ENCODE data around the gene ERBB4.

The ERBB4 gene

DNA sequence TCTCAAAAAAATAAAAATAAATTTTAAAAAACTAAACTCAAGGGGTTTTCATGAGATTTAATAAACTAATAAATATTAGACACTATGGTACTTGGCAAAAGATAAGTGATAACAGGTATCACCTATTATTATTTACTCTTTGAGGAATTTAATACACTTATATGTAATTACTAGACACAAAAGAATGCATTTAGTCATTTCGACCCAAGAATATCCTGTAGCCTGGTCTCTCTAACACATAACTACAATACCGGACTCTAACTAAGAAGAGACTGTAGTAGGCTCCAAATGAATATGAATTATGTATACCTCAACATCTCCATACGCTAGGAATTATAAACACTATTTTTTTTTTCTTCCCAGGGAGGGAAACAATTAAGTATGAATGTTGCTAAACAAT is 1131.5 kb downstream of the ERBB4 start:
- DNase-seq (no peak), ATAC-seq (replicated peaks) (no peak)
- H3K27ac Mint-ChIP-seq: no peak overlapping the region
- H3K27me3 Mint-ChIP-seq: no peaks in the 10 kb centered on the region
- H3K4me3 Mint-ChIP-seq: no peak overlapping the region
- peaks cover 0 to 9% of the 10 kb centered on the region in 2 donors for H3K9me3 Mint-ChIP-seq
- no peaks in the 10 kb centered on the region for H3K4me1 Mint-ChIP-seq (ENCODE audit: low read depth in 2 of 2)
- no peaks in the 10 kb centered on the region for H3K36me3 Mint-ChIP-seq (ENCODE audit: insufficient read depth)

DNA sequence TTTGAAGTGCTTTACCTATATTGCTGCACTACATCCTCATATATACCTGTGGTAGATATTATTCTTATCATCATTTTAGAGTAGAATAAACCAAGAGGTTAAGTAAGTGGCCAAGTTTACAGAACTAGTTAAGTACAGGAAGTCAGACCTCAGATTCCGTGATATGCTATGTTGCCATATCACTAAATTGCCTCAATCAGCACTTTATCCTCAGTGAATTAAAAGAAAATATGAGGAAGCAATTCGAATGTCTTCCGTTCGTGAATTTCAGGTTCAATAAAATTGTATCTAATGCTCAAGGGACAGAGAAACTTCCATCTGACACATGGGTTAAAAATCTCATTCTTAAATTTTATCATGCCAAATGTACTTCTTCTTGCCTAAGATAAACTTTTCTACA is 1133.6 kb downstream of the ERBB4 start:
- H3K9me3 Mint-ChIP-seq: peaks cover 0 to 9% of the 10 kb centered on the region in 2 donors
- ATAC-seq (replicated peaks): no peak
- H3K4me1 Mint-ChIP-seq (ENCODE audit: low read depth in 2 of 2): no peaks in the 10 kb centered on the region
- H3K36me3 Mint-ChIP-seq (ENCODE audit: insufficient read depth): no peaks in the 10 kb centered on the region
- H3K4me3 Mint-ChIP-seq: no peak overlapping the region
- H3K27me3 Mint-ChIP-seq: no peaks in the 10 kb centered on the region
- H3K27ac Mint-ChIP-seq: no peak overlapping the region
- no peak for DNase-seq

GRCh38 chr2:211404098-211404497 is 1134.5 kb downstream of the ERBB4 start:
- no peaks in the 10 kb centered on the region for H3K36me3 Mint-ChIP-seq (ENCODE audit: insufficient read depth)
- H3K27ac Mint-ChIP-seq: no peak overlapping the region
- no peak for ATAC-seq (replicated peaks)
- H3K4me3 Mint-ChIP-seq: no peak overlapping the region
- H3K4me1 Mint-ChIP-seq (ENCODE audit: low read depth in 2 of 2): no peaks in the 10 kb centered on the region
- H3K9me3 Mint-ChIP-seq: peaks cover 0 to 9% of the 10 kb centered on the region in 2 donors
- DNase-seq: no peak
- H3K27me3 Mint-ChIP-seq: no peaks in the 10 kb centered on the region

DNA sequence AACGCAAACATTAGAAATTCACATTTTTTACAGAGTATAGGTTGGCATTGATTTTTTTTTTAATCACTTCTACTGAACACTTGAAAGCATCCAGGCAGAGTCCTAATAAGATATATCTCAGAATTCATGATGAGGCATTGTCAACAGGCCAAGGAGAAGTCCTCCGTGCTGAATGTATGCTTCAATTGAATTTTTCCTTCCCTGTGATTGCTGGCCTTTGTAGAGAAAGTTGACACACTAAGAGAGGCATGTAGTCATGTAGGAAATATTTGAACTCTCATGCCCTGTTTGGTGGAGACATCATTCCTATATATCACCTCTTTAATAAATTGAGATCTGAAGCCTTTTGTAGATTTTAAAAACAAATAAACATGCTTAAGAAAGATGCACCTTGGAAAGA is 1137.3 kb downstream of the ERBB4 start:
- H3K4me1 Mint-ChIP-seq (ENCODE audit: low read depth in 2 of 2): no peaks in the 10 kb centered on the region
- no peak for DNase-seq
- H3K4me3 Mint-ChIP-seq: no peak overlapping the region
- H3K9me3 Mint-ChIP-seq: peaks cover 0 to 9% of the 10 kb centered on the region in 2 donors
- no peaks in the 10 kb centered on the region for H3K27me3 Mint-ChIP-seq
- no peak for ATAC-seq (replicated peaks)
- H3K27ac Mint-ChIP-seq: no peak overlapping the region
- no peaks in the 10 kb centered on the region for H3K36me3 Mint-ChIP-seq (ENCODE audit: insufficient read depth)

DNA sequence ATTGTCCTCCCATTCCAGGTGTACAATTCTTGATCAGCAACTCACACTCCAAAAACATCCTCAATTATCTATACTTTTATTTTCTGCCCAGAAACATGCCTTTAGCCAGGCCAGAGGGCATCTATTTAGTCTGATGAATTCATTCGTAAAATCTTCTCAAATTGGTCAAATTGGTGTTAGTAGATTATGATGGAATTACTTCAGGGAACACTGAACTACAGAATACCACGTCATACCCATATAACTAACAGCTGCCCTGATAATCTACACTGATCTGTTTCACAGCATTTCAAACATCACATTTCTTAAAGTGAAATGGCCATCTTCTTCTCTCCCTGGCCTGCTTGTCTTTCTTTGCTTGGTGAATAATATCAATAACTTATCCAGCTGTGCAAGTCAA is 1140.8 kb downstream of the ERBB4 start:
- Mint-ChIP-seq H3K9me3 (peaks cover 0 to 4% of the 10 kb centered on the region in 2 donors), H3K4me3 (no peak overlapping the region), H3K27ac (no peak overlapping the region), H3K27me3 (no peaks in the 10 kb centered on the region), H3K36me3 (ENCODE audit: insufficient read depth) (no peaks in the 10 kb centered on the region), H3K4me1 (ENCODE audit: low read depth in 2 of 2) (no peaks in the 10 kb centered on the region)
- DNase-seq (no peak), ATAC-seq (replicated peaks) (no peak)

DNA sequence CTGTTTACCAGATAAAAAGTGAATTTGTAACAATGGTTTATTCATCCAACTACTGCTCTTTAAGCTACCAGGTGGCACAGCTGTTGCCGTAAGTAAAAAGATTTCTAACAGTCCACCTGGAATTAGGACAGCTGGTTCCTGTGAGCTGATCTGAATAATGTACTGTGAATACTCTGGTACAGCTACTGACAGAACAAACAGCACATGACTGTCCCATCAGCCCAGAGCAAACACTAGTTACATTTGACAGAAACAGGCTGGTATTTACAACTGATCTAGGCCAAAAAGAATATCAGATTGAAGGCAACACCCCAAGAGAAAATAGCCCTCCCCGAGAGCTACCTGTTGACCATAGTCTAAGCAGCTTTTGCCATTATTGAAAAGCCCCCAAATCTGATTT is 1141.8 kb downstream of the ERBB4 start:
- Mint-ChIP-seq H3K36me3 (ENCODE audit: insufficient read depth) (no peaks in the 10 kb centered on the region), H3K9me3 (peaks cover 0 to 4% of the 10 kb centered on the region in 2 donors), H3K4me1 (ENCODE audit: low read depth in 2 of 2) (no peaks in the 10 kb centered on the region), H3K27ac (no peak overlapping the region), H3K4me3 (no peak overlapping the region), H3K27me3 (no peaks in the 10 kb centered on the region)
- ATAC-seq (replicated peaks): no peak
- DNase-seq: no peak

- H3K4me1 Mint-ChIP-seq (ENCODE audit: low read depth in 2 of 2): no peaks in the 10 kb centered on the region
- DNase-seq (no peak), ATAC-seq (replicated peaks) (no peak)
- H3K27ac Mint-ChIP-seq: no peak overlapping the region
- H3K9me3 Mint-ChIP-seq: peaks cover 0 to 4% of the 10 kb centered on the region in 2 donors
- H3K36me3 Mint-ChIP-seq (ENCODE audit: insufficient read depth): no peaks in the 10 kb centered on the region
- H3K4me3 Mint-ChIP-seq: no peak overlapping the region
- H3K27me3 Mint-ChIP-seq: no peaks in the 10 kb centered on the region
These were observed 1147.4 kb downstream of the ERBB4 start for GRCh38 chr2:211391189-211391567.

- Mint-ChIP-seq H3K4me1 (ENCODE audit: low read depth in 2 of 2) (no peaks in the 10 kb centered on the region), H3K9me3 (peaks cover 0 to 4% of the 10 kb centered on the region in 2 donors), H3K4me3 (no peak overlapping the region), H3K36me3 (ENCODE audit: insufficient read depth) (no peaks in the 10 kb centered on the region), H3K27me3 (no peaks in the 10 kb centered on the region), H3K27ac (no peak overlapping the region)
- ATAC-seq (replicated peaks) (no peak), DNase-seq (no peak)
These were observed 1147.9 kb downstream of the ERBB4 start for GRCh38 chr2:211390536-211391188.

GRCh38 chr2:211387734-211388133 is 1150.9 kb downstream of the ERBB4 start:
- no peak overlapping the region for H3K4me3 Mint-ChIP-seq
- H3K4me1 Mint-ChIP-seq (ENCODE audit: low read depth in 2 of 2): no peaks in the 10 kb centered on the region
- ATAC-seq (replicated peaks) (no peak), DNase-seq (no peak)
- no peaks in the 10 kb centered on the region for H3K36me3 Mint-ChIP-seq (ENCODE audit: insufficient read depth)
- H3K27ac Mint-ChIP-seq: no peak overlapping the region
- no peaks in the 10 kb centered on the region for H3K27me3 Mint-ChIP-seq
- peaks cover 0 to 4% of the 10 kb centered on the region in 2 donors for H3K9me3 Mint-ChIP-seq

DNA sequence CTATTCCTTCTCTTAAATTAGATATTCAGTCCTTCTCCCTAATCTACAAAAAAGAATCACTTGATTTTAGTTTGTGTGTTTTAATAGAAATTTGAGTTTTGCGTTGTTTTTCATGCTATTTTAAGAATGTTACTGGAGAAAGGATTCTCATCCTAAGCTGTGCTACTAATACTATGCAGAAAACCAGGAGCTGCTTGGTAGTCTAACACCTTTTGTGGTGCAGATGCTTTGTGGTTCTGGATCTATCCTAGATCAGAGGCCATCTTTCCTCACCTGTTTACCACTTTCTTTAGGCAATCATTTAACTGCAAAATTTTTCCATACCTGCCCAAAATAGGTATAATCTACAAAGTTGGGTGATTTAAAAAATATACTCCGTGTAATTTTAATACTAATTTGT is 1158.6 kb downstream of the ERBB4 start:
- ATAC-seq (replicated peaks) (no peak), DNase-seq (no peak)
- no peaks in the 10 kb centered on the region for H3K36me3 Mint-ChIP-seq (ENCODE audit: insufficient read depth)
- no peak overlapping the region for H3K27ac Mint-ChIP-seq
- H3K27me3 Mint-ChIP-seq: no peaks in the 10 kb centered on the region
- H3K9me3 Mint-ChIP-seq: no peaks in the 10 kb centered on the region
- no peaks in the 10 kb centered on the region for H3K4me1 Mint-ChIP-seq (ENCODE audit: low read depth in 2 of 2)
- H3K4me3 Mint-ChIP-seq: no peak overlapping the region

- H3K4me1 Mint-ChIP-seq (ENCODE audit: low read depth in 2 of 2): no peaks in the 10 kb centered on the region
- no peak for DNase-seq
- no peaks in the 10 kb centered on the region for H3K36me3 Mint-ChIP-seq (ENCODE audit: insufficient read depth)
- no peak for ATAC-seq (replicated peaks)
- peaks cover 2 to 5% of the 10 kb centered on the region in 2 donors for H3K9me3 Mint-ChIP-seq
- H3K27me3 Mint-ChIP-seq: no peaks in the 10 kb centered on the region
- H3K4me3 Mint-ChIP-seq: no peak overlapping the region
- no peak overlapping the region for H3K27ac Mint-ChIP-seq
These were observed 1162.2 kb downstream of the ERBB4 start for GRCh38 chr2:211376410-211376809.

DNA sequence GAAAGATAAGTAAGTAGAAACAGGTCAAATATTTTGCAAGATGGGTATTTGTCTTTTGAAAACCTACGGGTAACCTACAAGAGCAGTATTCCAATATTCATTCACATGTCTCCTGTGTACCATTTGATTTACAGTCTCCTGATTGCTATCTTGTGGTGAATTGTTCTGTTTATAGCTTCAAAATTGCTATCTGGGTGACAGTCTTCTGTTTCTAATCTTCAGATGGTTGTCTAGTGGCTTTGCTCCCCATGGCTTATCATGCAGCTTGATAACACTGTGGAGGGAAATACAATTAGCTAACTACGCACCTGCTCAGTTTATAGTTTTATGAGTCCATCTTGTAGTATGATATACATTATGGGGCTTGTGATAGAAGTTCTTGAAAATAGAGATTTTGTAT is 1165.4 kb downstream of the ERBB4 start:
- Mint-ChIP-seq H3K27ac (no peak overlapping the region), H3K4me3 (no peak overlapping the region), H3K4me1 (ENCODE audit: low read depth in 2 of 2) (no peaks in the 10 kb centered on the region), H3K9me3 (peaks cover 4 to 7% of the 10 kb centered on the region in 2 donors), H3K27me3 (no peaks in the 10 kb centered on the region), H3K36me3 (ENCODE audit: insufficient read depth) (no peaks in the 10 kb centered on the region)
- DNase-seq (no peak), ATAC-seq (replicated peaks) (no peak)

- H3K4me3 Mint-ChIP-seq: no peak overlapping the region
- H3K27ac Mint-ChIP-seq: no peak overlapping the region
- ATAC-seq (replicated peaks) (no peak), DNase-seq (no peak)
- peaks cover 5 to 7% of the 10 kb centered on the region in 2 donors for H3K9me3 Mint-ChIP-seq
- no peaks in the 10 kb centered on the region for H3K27me3 Mint-ChIP-seq
- no peaks in the 10 kb centered on the region for H3K36me3 Mint-ChIP-seq (ENCODE audit: insufficient read depth)
- H3K4me1 Mint-ChIP-seq (ENCODE audit: low read depth in 2 of 2): no peaks in the 10 kb centered on the region
These were observed 1167.1 kb downstream of the ERBB4 start for GRCh38 chr2:211371465-211371864.

DNA sequence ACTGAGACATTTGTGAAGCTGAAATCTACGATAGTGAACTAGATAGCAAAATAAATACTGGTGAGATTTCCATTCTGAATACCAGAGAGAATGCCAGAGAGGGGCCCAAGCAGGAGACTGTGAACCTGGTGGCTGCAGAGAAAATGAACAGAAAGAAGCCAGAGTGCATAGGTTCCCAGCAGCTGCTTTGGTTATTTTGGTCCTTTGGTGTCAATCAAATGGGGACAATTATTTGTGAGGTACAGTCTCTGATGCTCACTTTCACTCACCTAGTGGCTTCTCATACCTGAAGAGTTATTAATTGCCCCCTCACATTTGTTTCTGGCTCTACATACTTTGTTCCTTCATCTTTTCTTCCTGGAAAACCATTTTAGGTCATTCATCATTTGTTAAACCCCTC is 1170.1 kb downstream of the ERBB4 start:
- ATAC-seq (replicated peaks) (no peak), DNase-seq (no peak)
- Mint-ChIP-seq H3K27ac (no peak overlapping the region), H3K36me3 (ENCODE audit: insufficient read depth) (no peaks in the 10 kb centered on the region), H3K4me1 (ENCODE audit: low read depth in 2 of 2) (no peaks in the 10 kb centered on the region), H3K9me3 (peaks cover 7% of the 10 kb centered on the region in 2 donors), H3K27me3 (no peaks in the 10 kb centered on the region), H3K4me3 (no peak overlapping the region)

- no peak overlapping the region for H3K27ac Mint-ChIP-seq
- peaks cover 7% of the 10 kb centered on the region in 2 donors for H3K9me3 Mint-ChIP-seq
- no peak overlapping the region for H3K4me3 Mint-ChIP-seq
- H3K36me3 Mint-ChIP-seq (ENCODE audit: insufficient read depth): no peaks in the 10 kb centered on the region
- H3K27me3 Mint-ChIP-seq: no peaks in the 10 kb centered on the region
- no peaks in the 10 kb centered on the region for H3K4me1 Mint-ChIP-seq (ENCODE audit: low read depth in 2 of 2)
- no peak for DNase-seq
- ATAC-seq (replicated peaks): no peak
These were observed 1170.9 kb downstream of the ERBB4 start for GRCh38 chr2:211367711-211368110.
